Progenitor cell of endocrine pancreas (in vitro differentiated cells): ENCODE data around the gene EXOC7. TPM values are rescaled to one million over a fixed set of nuclear protein-coding genes. Genes with fewer than 3 reads are reported as not detected.
A peak's percentile ranks its signal among the peaks of the same experiment; 100 is the strongest.

Source experiments
- DNase-seq: peaks from one replicate; pipeline ENCODE4 v3.0.0; 2021; ENCODE audit warnings: low spot score; ENCODE audit not compliant: unreplicated experiment
- H3K27ac Mint-ChIP-seq: 2 replicates; pipeline ENCODE4 v1.8.0; 2021; ENCODE audit warnings: mild to moderate bottlenecking, moderate library complexity, mixed read lengths
- H3K27me3 Mint-ChIP-seq: 2 replicates; pipeline ENCODE4 v1.8.0; 2021; ENCODE audit warnings: mixed read lengths
- H3K36me3 Mint-ChIP-seq: 2 replicates; pipeline ENCODE4 v1.8.0; 2022; ENCODE audit warnings: mixed read lengths; ENCODE audit not compliant: insufficient read depth
- H3K4me1 Mint-ChIP-seq: 2 replicates; pipeline ENCODE4 v1.8.0; 2021; ENCODE audit warnings: low read depth, mixed read lengths
- H3K4me3 Mint-ChIP-seq: 2 replicates; pipeline ENCODE4 v1.8.0; 2021; ENCODE audit warnings: low read depth, mild to moderate bottlenecking, moderate library complexity, mixed read lengths
- H3K9me3 Mint-ChIP-seq: 2 replicates; pipeline ENCODE4 v1.8.0; 2021; ENCODE audit warnings: low read depth, mixed read lengths
- total RNA-seq: library from RNA; stranded (reverse); gene quantifications from 2 replicates; pipeline ENCODE4 v1.2.1, GENCODE V29; 2021
- TF ChIP-seq, protein P1 (sequence below): fragments of 200-600 bp; sonication (generic); IDR thresholded peaks from one replicate; pipeline ENCODE4 v1.5.0; 2021; ENCODE audit warnings: antibody characterized with exemption, mild to moderate bottlenecking; ENCODE audit not compliant: unreplicated experiment

The EXOC7 gene
- total RNA-seq, 1 donor from 2014 or later, result 354 TPM

DNA sequence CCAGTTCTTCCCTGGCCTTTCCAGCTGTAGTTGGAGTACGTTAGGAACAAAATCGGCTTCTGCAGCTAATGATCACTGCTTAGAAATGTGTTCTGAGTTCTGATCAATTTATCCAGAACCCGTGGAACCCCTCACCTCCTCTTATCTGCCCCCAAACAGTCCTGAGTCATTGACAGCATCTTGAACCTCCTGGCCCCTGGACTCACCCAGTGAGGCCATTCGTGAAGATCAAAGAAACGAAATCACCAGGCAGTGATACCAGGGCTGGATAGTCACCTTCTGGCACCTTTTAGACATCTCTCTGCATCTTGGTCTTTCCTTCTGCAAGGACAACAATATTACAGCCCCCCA is 17.0 kb upstream of the EXOC7 start:
- TF ChIP-seq, protein P1, sequence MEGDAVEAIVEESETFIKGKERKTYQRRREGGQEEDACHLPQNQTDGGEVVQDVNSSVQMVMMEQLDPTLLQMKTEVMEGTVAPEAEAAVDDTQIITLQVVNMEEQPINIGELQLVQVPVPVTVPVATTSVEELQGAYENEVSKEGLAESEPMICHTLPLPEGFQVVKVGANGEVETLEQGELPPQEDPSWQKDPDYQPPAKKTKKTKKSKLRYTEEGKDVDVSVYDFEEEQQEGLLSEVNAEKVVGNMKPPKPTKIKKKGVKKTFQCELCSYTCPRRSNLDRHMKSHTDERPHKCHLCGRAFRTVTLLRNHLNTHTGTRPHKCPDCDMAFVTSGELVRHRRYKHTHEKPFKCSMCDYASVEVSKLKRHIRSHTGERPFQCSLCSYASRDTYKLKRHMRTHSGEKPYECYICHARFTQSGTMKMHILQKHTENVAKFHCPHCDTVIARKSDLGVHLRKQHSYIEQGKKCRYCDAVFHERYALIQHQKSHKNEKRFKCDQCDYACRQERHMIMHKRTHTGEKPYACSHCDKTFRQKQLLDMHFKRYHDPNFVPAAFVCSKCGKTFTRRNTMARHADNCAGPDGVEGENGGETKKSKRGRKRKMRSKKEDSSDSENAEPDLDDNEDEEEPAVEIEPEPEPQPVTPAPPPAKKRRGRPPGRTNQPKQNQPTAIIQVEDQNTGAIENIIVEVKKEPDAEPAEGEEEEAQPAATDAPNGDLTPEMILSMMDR, result no peak
- no peak for DNase-seq
- Mint-ChIP-seq H3K27me3 (peaks cover 5% of the 10 kb centered on the region), H3K9me3 (no peaks in the 10 kb centered on the region), H3K27ac (no peak overlapping the region), H3K4me1 (peaks cover 10% of the 10 kb centered on the region), H3K4me3 (no peak overlapping the region), H3K36me3 (no peaks in the 10 kb centered on the region)

DNA sequence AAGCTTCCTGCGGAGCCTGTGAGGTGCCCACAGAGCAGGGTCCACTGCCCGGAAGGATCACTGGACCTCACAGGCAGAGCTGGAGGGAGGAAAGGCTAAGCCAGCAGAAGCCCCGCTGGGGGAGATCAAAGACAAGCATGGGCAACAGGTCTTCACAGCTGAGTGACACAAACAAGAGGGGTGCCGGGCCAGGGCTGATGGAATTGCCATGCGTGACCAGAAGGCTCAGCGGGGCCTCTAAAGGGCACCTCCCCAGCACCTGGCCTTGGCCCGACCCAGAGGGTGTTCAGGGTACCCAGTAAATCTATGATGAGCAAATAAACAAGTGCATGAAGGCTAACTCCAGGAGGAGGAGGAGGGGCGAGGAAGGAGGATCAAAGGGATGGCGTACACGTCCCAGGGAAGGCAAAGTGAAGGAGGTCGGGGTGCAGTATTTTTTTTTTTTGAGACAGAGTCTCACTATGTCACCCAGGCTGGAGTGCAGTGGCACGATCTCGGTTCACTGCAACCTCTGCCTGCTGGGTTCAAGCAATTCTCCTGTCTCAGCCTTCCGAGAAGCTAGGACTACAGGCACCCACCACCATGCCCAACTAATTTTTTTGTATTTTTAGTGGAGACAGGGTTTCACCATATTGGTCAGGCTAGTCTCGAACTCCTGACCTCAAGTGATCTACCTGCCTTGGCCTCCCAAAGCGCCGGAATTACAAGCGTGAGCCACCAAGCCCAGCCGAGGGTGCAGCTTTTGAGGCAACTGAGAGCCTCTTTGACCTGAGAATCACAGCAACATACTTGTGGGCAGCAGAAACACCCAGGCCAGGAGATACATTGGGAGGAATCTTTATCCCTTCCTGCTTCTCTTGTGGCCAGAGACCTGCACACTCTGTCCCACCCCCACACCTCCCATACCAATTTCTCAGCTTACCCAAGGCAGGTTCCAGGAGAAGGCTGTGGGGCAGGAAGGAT is 16.1 kb upstream of the EXOC7 start:
- Mint-ChIP-seq H3K27ac (no peak overlapping the region), H3K36me3 (no peaks in the 10 kb centered on the region), H3K4me3 (no peak overlapping the region), H3K4me1 (peaks cover 10% of the 10 kb centered on the region), H3K27me3 (peaks cover 5% of the 10 kb centered on the region), H3K9me3 (no peaks in the 10 kb centered on the region)
- TF ChIP-seq, protein P1, result no peak
- no peak for DNase-seq

DNA sequence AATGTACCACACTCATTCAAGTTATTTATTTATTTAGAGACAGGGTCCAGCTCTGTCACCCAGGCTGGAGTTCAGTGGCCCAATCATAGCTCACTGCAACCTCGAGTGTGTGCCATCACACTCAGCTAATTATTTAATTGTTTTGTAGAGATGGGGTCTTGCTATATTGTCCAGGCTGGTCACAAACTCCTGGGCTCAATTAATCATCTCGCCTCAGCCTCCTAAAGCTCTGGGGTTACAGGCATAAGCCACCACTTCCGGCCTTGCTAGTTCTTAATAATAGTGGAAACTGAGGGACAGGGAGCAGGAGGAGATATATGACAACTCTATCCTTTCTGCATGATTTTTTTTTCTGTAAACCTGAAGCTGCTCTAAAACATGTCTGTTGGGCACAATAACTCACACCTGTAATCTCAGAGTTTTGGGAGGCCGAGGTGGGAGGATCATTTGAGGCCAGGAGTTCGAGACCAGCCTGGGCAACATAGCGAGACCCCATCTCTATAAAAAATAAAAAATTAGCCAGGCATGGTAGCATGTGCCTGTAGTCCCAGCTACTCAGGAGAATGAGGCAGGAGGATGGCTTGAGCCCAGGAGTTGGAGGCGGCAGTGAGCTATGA is 11.7 kb upstream of the EXOC7 start:
- TF ChIP-seq, protein P1, result no peak

DNA sequence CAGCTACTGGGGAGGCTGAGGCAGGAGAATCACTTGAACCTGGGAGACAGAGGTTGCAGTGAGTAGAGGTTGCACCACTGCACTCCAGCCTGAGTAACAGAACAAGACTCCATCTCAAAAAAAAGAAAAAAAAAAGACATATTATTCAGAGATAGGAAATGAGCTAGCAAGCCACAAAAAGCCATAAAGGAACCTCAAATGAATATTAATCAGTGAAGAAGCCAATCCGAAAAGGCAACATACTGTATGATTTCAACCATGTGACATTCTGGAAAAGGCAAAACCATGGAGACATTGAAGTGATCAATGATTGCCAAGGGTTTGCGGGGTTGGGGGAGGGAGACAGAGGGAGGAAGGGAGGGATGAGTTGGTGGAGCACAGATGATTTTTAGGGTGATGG is 8.4 kb upstream of the EXOC7 start:
- no peak for DNase-seq
- Mint-ChIP-seq H3K4me3 (no peak overlapping the region), H3K9me3 (no peaks in the 10 kb centered on the region), H3K4me1 (no peaks in the 10 kb centered on the region), H3K27ac (no peak overlapping the region), H3K36me3 (no peaks in the 10 kb centered on the region), H3K27me3 (no peaks in the 10 kb centered on the region)
- TF ChIP-seq, protein P1, result no peak

More for the DNA sequence above, 11.7 kb upstream of the EXOC7 start:
- H3K4me1 Mint-ChIP-seq, result peaks cover 6% of the 10 kb centered on the region
- peaks cover 5% of the 10 kb centered on the region for H3K27me3 Mint-ChIP-seq
- DNase-seq, result no peak
- H3K27ac Mint-ChIP-seq, result no peak overlapping the region
- no peaks in the 10 kb centered on the region for H3K9me3 Mint-ChIP-seq
- no peak overlapping the region for H3K4me3 Mint-ChIP-seq
- no peaks in the 10 kb centered on the region for H3K36me3 Mint-ChIP-seq

DNA sequence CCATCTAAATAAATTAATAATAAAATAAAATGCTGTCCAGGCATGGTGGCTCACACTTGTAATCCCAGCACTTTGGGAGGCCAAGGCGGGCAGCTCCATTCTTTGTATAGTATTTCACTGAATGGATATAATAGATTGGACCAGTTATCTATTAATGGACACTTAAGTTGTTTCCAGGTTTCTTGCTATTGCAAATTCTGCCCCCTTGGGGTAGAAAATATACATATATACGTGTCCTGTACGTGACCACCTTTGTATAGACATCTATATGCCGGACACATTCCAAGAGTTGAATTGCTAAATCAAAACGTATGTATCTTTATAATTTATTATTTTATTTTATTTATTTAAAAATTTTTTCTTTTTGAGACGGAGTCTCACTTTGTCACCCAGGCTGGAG is 3.9 kb upstream of the EXOC7 start:
- Mint-ChIP-seq H3K36me3 (no peaks in the 10 kb centered on the region), H3K9me3 (no peaks in the 10 kb centered on the region)
- no peak for DNase-seq

More for the DNA sequence above, 3.9 kb upstream of the EXOC7 start:
- Mint-ChIP-seq H3K27ac (no peak overlapping the region), H3K4me1 (peaks cover 22% of the 10 kb centered on the region), H3K27me3 (no peaks in the 10 kb centered on the region), H3K4me3 (no peak overlapping the region)
- TF ChIP-seq, protein P1, result peak; percentile 36
